NCI-H146 (cell line): Measurements from ENCODE around the gene DNAH17.
A peak's percentile ranks its signal among the peaks of the same experiment; 100 is the strongest.

Source experiments
- DNase-seq: peaks from one replicate; lab custom pipeline; 2025; lab: John Stamatoyannopoulos, UW

Gene DNAH17

DNA sequence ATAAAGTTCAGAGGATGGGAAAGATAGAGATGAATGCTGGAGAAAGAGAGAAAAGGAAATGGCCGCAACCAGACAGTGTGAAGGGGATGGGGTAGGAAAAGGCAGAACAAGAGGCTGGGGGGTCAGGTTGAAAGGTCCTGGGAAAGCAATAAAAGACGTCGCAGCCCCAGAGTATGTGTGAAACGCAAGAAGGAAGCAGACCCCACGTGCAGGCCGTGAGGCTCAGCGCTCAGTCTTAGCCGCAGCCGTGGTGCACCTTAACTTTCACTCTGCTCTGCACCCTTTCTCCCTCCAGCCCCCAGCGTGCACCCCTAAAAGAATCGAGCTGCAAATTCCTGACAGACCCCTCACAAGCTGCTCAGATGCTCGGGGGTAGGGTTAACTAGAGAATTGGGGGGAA, 1.9 kb downstream of the DNAH17 start:
- DNase-seq: no peak

DNA sequence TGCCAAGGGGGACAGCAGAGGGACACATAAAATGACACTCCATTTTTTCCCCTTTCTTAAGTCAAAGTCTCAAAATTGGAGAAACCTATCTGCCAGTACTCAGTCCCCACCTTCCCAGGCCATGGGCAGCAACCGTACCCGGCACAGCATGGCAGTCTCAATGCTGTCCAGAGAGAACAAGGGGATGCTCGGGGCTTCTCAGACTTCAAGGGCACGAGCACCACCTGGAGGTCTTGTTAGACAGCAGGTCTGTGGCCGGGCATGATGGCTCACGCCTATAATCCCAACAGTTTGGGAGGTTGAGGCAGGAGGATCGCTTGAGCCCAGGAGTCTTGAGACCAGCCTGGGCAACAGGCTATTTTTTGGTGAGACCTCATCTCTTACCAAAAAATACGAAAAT, 3.2 kb downstream of the DNAH17 start:
- peak; percentile 42 for DNase-seq

DNA sequence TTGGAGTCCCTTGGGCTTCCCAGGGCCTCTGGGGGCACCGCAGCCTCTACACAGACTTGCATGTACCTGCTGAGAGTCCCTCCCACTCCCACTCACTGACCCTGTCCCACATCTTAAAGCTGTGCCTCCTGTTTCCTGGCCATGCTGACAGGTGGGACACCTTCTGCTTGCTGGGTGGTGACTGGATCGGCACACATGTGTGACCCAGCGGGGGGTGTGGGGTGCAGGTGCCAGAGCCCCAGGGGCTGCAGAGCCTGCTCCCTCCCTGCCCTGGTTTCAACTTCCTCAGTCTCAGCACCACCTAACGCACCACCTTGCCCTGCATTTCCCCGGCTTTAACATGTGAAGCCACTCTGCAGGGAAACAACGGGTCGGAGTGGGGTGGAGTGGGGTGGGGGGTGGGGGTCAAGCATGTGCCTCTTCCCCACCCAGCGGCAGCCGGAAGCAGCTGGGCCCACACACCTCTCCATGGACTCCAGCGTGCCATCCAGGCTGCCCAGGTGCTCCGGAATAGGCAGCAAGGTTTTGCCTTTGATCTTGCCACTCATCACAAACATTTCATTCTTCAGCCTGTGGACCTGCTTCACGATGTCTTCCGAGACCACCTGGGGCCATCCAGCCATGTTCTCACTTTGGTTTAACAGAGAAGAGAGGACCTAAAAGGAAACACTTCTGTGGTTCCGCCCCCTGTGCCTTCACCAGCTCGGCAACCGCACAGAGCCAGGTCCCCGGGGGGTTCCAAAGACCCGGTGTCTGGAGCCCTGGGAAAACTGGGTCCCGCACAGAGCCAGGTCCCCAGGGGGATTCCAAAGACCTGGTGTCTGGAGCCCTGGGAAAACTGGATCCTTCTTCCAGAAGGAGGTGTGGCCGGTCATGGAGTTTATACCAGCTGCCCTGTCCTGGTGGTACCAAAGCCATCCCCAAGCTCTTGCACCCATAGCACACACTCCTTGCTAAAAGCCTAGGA, 4.7 kb downstream of the DNAH17 start:
- peak; percentile 24 for DNase-seq

DNA sequence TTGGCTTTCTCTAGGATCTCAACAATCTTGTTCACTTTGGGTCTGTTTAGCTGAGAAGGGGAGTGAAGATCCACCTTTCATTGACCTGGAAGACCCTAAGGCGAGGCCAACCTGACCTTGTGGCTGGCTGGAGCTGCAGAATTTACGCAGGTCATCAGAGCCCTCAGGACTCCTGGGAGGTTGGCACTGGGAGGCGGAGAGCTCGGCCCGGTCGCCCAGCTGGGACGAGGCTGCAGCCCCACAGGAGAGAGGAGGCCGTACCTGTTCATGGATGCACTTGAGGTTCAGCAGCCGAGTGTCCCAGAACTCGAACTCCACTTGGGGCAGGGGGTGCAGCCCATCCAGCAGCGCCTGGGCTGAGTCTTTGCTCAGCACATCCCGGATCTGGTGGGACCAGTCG, 5.9 kb downstream of the DNAH17 start:
- DNase-seq: no peak

DNA sequence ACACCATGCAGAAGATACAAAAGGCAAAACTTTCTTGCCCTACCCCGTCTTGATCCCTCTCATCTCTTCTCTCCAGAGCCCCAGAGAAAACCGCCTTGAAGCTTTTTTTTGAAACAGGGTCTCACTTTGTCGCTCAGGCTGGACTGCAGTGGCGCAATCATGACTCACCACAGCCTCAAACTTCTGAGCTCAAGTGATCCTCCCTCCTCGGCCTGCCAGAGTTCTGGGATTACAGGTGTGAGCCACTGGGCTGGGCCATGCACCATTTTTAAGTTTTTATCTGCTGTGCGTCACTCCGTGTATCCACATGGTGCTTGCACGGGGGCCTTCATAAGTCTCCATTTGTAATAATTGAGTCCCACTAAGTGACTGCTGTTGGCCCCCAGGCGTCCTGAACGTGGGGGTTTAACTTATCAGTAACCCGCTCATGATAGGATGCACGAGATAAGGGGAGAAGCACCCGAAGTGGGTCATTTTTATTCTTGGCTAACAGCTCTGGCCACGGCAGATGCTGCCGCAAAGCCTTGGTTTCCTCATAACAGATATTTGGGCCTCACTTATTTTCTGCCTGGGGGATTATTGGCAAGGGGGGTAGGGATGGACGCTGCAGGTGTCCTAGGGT, 8.6 kb downstream of the DNAH17 start:
- DNase-seq: no peak

DNA sequence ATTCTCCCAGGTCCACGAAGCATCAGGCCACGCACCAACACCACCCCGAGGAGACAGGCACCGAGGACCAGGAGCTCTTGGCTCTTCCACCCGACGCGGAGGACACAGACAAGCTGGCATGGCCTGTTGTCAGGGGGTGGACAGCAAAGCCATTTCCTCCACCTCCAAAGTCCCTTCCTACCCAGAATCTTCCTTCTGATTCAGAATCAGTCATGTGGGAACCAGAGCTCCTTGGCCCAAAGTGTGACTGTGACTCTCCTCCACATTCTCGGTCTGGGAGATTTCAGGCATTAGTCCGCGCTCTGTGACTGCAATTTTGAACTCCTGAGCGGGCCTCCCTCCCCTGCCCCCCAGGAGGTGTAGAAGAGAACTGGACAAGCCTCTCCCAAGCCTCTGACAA, 9.2 kb downstream of the DNAH17 start:
- no peak for DNase-seq

DNA sequence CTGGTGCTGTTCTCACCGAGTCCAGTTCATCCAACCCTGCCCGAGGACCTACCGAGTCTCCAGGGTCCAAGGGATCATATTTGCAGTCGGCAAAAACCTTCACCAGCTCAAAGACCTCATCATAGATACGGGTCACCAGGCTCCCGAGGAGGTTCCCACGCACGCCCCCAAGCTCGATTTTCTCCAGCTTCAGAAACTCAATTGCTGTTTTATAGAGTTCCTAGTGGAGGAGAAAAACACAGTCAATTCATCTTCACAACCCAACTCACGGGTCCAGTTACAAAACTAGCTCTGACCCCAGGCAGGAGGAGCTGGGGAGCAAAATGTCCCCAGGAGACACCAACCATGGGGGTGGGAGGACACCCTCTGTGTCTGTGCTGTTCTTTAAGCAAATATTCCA, 10.2 kb downstream of the DNAH17 start:
- DNase-seq: no peak

DNA sequence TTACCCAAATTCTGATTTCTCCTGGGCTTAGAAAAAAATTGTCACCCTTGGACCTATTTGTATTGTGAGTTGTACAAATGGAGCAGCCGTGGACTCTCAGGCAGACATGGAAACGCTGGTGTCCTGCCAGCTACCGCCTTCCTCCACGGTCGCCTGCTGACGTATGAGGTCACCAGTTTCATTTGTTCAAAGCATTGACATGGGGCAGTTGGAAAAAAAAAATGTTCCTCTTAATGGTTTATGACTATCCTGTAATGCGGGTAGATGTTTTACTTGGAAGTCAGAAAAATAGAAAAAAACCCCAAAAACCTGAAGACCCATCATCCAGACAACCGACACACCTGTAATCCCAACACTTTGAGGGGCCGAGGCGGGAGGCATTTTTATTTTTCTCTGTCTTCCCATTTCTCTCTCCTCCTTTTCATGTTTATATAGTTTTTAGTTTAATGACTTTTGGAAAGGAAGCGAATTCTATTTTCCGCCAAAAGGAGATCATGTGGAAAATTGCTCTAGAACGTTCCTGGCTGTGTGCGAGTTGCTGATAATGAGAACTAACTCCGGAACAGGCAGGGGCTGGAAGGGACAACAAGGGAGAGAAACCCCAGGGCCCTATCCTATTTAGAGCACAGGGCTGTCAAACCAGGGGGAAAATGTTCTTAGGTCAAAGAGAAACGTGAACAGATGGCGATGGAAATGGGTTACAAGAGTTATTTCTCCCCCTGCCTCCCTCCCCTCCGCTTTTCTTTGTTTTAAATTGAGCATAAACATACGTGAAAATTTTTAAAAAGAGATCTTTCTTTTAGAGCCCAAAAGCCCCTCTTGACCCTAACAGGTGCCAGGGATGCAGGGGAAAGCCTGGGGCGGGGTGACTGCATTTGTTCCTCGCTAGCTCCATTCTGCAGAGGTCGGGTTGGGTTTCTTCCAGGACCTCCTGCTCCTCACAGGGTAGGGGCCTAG, 13.7 kb downstream of the DNAH17 start:
- no peak for DNase-seq

DNA sequence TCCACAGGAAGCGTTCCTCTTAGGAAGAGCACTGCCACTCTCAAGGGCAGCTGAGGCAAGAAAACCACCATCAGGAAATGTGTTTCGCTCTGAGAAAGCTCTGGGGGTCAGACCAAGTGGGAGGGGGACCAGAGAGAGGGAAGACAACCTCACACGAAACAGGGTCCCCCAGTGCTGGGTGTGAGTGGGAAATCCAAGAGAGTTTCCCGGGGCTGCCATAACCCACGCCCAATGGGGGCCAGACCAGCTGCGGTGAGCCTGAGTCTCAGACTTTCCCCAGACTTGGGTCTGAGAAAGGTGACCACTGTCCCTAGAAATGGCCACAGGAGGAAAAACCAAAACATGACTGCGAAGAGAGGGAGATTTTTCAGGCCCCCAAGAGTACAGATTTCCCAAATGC, 14.5 kb downstream of the DNAH17 start:
- no peak for DNase-seq

DNA sequence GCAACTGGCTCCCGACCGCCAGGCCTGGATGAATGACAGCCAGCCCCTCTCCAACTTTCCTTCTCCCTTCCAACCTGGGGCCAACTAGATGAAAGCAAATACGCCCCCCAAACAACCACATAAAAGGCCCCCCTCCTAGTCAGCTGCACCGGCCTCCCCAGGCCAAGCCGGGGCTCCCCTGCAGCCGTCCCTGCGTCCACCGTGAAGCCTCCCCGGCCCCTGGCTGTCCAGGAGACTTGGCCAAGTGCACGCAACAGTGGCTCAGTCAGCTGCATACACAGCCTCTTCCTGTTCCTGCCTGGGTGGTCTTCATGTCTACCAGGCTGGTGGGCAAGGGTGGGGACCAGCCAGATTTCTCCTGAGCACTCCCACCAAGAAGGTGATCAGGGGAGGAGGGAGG, 16.0 kb downstream of the DNAH17 start:
- no peak for DNase-seq

DNA sequence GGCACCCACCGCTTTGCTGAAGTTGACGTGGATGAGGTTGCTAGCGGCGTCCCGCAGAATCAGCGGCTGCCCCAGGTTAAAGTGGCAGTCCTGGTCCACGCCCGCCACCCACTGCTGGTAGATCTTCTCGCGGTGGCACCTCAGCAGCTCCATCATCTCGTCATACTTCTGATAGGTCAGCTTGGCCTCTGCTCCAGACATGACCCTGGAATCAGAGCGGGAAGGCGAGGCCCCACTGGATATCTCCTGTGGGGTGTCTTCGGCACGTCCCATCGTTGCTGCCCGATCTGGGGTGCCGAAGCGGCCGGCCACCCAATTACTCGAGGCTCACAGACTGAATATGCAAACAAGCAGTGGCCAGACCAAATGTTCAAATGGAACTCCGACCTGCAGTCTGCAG, 16.5 kb downstream of the DNAH17 start:
- DNase-seq: no peak

DNA sequence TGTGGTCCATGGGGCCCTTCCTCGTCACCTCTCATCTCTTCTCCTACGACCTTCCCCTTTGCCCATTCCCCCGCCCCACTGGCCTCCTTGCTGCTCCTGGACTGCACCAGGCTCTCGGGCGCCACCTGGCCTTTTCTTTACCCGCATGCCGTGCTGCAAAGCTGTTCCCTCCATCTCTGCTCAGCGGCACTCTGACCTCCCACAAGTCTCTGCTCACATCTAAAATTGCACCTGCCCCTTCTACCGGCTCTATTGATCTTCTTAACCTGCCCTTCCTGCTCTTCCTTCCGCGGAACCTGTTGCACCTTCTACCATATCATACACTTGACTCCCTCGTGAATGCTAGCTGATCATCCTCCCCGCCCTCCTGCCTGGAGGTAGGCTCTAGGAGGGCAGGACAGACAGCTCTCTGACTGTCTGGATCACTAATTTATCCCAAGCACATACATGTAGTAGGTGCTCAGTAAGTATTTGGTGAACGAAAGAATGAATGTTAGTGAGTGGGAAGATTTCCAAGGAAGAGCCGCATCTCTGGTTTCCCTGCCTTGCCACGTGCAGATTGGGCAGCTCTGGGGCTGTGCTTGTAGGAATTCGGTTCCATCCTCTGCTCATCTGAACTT, 17.3 kb downstream of the DNAH17 start:
- peak; percentile 56 for DNase-seq

DNA sequence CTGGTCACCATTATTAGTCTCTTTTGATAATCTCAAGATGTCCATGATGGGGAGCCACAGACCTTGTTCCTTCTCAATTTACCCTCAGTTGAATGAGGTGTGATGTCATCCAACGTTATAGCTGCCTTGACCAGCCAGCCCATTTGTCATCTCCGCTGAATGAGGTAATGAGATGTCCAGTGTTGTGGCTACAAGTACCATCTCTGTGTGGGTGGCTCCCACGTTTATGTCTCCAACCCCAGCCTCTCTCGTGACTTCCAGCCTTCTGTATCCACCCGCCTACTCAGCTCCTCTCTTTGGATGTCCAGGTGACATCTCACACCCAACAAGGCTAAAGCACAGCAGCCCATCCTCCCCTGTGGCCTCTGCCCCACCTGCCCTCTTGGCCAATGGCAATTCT, 18.2 kb downstream of the DNAH17 start:
- no peak for DNase-seq

DNA sequence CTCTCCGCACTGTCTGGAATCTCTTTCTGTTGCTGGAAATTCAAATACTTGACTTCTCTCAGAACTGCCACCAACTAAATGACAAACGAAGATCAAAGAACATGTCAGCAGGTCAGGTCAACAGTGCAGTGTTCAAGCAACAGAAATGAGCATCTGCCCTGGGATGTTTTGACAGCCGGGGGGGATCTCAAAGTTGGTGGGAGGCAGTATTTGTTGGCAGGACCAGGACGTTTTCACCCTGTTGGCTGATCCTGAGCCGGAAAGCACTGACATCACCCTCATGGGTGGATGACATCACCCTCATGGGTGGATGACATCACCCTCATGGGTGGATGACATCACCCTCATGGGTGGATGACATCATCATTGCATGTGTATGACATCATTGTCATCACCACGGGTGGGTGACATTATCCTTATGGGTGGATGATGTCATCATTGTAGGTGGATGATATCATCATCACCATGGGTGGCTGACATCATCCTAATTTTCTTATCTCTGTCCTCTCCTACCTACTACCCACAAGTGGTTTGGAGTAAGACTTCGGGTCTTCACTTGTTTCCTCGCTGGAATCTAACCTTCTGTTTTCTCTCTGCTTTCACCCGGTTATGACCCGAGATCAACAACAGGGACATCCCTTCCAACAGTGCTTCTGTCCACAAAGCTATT, 18.9 kb downstream of the DNAH17 start:
- no peak for DNase-seq

DNA sequence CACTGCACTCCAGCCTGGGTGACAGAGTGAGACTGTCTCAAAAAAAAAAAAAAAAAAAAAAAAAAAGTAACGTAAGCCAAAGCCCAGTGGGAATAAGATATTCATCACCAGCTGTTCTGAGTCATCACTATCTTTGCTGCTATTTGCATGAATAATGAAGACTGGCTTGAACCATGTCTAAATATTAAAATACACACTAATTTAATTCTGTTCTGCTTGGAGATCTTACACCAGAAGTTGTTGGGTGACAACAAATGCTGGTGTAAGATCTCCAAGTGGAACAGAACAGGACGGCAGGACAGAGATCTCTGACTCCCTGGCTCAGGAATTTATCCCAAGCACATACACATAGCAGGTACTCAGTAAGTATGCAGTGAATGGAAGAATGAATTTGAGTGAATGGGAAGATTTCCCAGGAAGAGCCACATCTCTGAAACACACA, 19.6 kb downstream of the DNAH17 start:
- no peak for DNase-seq

DNA sequence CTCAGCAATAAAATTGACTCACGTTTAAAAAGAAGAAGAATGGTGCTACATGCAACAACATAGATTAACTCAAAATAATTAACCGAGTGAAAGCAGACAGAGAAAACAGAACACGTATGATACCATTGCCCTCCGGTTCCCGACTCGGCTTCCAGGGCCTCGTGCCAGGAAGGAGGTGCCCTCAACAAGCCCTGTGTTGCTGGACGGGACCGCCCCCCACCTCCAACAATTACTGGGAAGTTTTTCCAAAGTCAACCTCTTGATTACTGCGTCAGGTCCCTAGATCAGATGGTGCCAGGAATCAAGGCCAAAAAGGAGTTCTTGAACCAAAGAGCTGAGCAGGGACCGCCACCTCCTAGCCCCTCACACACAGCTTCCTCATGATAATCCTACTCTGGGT, 20.4 kb downstream of the DNAH17 start:
- DNase-seq: no peak

DNA sequence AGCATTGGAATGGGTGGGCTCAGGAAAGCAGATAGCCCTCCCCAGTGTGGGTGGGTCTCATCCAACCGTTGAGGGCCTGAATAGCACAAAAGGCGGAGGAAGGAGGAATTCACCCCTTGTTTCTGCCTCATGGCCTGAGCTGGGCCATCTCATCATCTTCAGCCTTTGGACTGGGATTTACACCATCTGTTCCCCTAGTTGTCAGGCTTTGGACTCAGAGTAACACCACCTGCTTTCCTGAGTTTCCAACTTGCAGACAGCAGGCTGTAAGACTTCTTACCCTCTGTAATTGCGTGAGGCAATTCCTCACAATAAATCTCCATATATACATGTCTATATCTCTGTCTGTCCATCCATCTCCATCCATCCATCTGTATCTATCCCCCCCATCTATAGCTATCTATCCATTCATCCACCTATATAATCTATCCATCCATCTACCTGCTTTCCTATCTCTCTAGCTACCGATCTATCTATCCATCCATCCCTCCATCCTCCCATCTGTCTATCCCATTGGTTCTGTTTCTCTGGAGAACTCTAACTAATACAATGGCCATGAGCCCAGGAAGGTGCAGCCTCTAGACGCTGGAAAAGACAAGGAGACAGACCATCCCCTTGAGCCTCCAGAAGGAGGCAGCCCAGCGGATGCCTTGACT, 21.3 kb downstream of the DNAH17 start:
- DNase-seq: no peak

DNA sequence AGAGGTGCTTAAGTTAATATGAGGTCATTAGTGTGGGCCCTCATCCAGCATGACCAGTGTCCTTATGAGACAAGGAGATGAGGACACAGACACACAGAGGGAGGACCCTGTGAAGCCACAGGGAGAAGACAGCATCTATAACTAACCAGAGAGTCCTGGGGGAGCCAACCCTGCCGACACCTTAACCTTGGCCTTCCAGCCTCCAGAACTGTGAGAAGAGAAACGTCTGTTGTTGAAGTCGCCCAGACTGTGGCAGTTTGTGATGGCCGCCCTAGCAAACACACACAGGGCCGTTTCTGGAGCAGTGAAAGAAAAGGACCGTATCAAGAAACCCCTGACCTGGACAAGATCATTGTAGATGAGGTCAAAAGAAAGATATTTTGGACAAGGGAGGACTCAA, 26.7 kb downstream of the DNAH17 start:
- no peak for DNase-seq

DNA sequence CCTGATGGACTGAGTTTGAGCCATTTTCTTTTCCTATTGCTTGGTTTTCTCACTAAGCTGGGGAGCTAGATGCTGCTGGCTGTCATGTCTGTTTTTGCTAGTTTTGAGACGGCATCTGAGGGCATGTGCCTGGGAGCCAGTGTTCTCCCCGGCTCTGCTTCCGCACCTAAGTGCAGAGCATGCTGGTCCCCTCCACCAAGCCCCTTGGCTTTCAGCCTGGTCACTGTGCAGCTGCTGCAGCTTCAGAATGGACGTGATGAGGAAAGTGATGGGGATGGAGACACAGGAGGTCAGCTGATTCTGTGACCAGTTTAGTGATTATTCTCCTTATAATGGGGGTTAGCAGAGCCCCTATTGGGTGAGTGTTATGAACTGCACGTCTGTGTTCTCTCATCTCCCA, 28.5 kb downstream of the DNAH17 start:
- no peak for DNase-seq

DNA sequence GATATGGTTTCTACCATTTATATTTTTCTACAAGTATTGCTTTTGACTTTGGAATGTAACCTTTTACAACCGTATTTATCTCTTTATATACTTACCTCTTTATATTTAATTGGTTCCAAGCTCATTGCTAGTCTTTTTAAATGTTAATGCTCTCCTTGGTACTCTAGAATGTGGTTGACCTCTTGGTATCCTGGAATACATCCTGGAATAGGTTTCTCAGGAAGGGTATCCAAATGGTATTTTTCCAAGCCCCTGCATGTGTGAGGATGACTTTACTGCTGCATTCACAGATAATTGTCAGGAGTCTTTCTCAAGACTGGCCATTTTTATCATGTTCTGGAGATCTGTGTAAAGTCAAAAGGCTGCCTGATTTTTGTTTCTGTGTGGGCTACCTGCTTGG, 30.2 kb downstream of the DNAH17 start:
- no peak for DNase-seq

DNA sequence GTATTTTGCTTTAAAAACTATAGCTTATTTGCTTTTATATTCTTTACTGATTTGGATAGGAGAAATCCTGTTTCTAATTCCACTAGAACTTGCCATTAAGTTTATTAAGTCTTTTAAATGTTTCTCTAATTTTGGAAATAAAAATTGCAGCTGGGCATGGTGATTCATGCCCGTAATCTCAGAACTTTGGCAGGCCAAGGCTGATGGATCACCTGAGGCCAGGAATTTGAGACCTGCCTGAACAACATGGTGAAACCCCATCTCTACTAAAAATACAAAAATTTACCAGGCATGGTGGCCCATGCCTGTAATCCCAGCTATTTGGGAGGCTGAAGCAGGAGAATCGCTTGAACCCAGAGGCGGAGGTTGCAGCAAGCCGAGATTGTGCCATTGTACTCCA, 30.7 kb downstream of the DNAH17 start:
- DNase-seq: no peak
